Panc1 (cell line): ENCODE results near the gene BLCAP. TPM values are rescaled to one million over a fixed set of nuclear protein-coding genes. Genes with fewer than 3 reads are reported as not detected.
"Not testable (repeated sequence)": the region's sequence is repeated elsewhere in the genome, so short reads cannot be mapped to it uniquely, and the experiment has no call there.

Experiments
- ATAC-seq: fragments of 200-7000 bp; cut with Tn5 transposase; 2 replicates; pipeline ENCODE4 v1.9.1; 2020; ENCODE audit warnings: mild to moderate bottlenecking, moderate library complexity
- BruUV-seq: library from RNA; stranded (reverse); fragments of 400-500 nt; replicated peaks from 2 replicates; lab custom pipeline; 2021; lab: Mats Ljungman, UMichigan
- CTCF ChIA-PET: fragments of 300-600 bp; sonication (Branson Sonifier 250); formaldehyde crosslinking; loops from one replicate; lab custom pipeline; 2022; ENCODE audit warnings: antibody characterized with exemption; lab: Charles Lee
- POLR2A ChIA-PET: fragments of 300-600 bp; sonication (Branson Sonifier 250); formaldehyde crosslinking; loops from one replicate; lab custom pipeline; 2022; ENCODE audit warnings: antibody characterized with exemption; lab: Charles Lee
- DNase-seq: peaks from one replicate; pipeline ENCODE4 v3.0.0-alpha.2; 2010; ENCODE audit warnings: low read depth, low spot score
- H3K27ac ChIP-seq: 2 replicates; pipeline ENCODE4 v1.5.1; 2011; ENCODE audit warnings: mild to moderate bottlenecking, low read length, inconsistent platforms
- H3K27me3 ChIP-seq: fragments of 200-500 bp; sonication (Bioruptor generic); 2 replicates; pipeline ENCODE4 v1.6.0; 2014; ENCODE audit warnings: low read length, inconsistent platforms; ENCODE audit not compliant: control insufficient read depth, insufficient read depth
- H3K36me3 ChIP-seq: fragments of 200-500 bp; sonication (Bioruptor generic); 2 replicates; pipeline ENCODE4 v1.5.1; 2014; ENCODE audit warnings: inconsistent platforms, mild to moderate bottlenecking, low read length, moderate library complexity; ENCODE audit not compliant: control insufficient read depth, insufficient read depth
- H3K4me1 ChIP-seq: 2 replicates; pipeline ENCODE4 v1.5.1; 2011; ENCODE audit warnings: inconsistent platforms, mild to moderate bottlenecking, low read length, moderate library complexity; ENCODE audit not compliant: control insufficient read depth, insufficient read depth
- H3K4me3 ChIP-seq, 2 experiments: 2 replicates each; pipeline ENCODE4 v1.5.1; 2011 to 2012; ENCODE audit warnings: low read depth in 2 of 2, low read length in 2 of 2, mild to moderate bottlenecking in 2 of 2, inconsistent platforms in 1 of 2, moderate library complexity in 1 of 2
- H3K9me3 ChIP-seq: fragments of 200-500 bp; sonication (Bioruptor generic); 2 replicates; pipeline ENCODE4 v1.5.1; 2014; ENCODE audit warnings: low read depth, mild to moderate bottlenecking, inconsistent platforms, low read length, moderate library complexity; ENCODE audit not compliant: control insufficient read depth, insufficient read depth
- POLR2AphosphoS5 ChIP-seq: IDR thresholded peaks from 2 replicates; pipeline ENCODE4 v1.6.1; 2012; ENCODE audit warnings: mild to moderate bottlenecking, low read depth, low read length, moderate library complexity
- SIN3A ChIP-seq: IDR thresholded peaks from 2 replicates; pipeline ENCODE4 v1.6.1; 2012; ENCODE audit warnings: low read depth, mild to moderate bottlenecking, low read length, moderate library complexity, borderline replicate concordance; ENCODE audit not compliant: insufficient read depth
- TCF7L2 ChIP-seq: IDR thresholded peaks from 2 replicates; pipeline ENCODE4 v1.6.1; 2011; ENCODE audit warnings: mild to moderate bottlenecking, low read depth, low read length, inconsistent platforms
- in situ Hi-C: cut with HindIII; loops from 2 replicates; pipeline ENCODE4 v1.10.0; 2016; ENCODE audit warnings: low sequenced_read_pairs, low pct_unique_long_range_greater_than_20kb
- intact Hi-C: fragments of 100-400 bp; cut with micrococcal nuclease; formaldehyde crosslinking; loops from one replicate; pipeline ENCODE4 v1.10.0; 2022; ENCODE audit not compliant: unreplicated experiment
- total RNA-seq: library from RNA; stranded (reverse); gene quantifications from one replicate; pipeline ENCODE4 v1.2.1, GENCODE V29; 2021; ENCODE audit not compliant: unreplicated experiment
- TF ChIP-seq, protein P1 (sequence below), 2 experiments: IDR thresholded peaks; 2 replicates each; pipeline ENCODE4 v1.6.1; 2011 to 2012; ENCODE audit warnings: low read depth in 2 of 2, control low read depth in 1 of 2, low read length in 1 of 2, mild to moderate bottlenecking in 1 of 2, moderate library complexity in 1 of 2; ENCODE audit not compliant: insufficient read depth in 1 of 2
- TF ChIP-seq, protein P2 (sequence below): fragments of 450-650 bp; IDR thresholded peaks from 2 replicates; pipeline ENCODE4 v1.5.1; 2017; ENCODE audit warnings: mild to moderate bottlenecking

The BLCAP gene
- total RNA-seq, 1 experiment from 2014 or later, result 50.1 TPM

DNA sequence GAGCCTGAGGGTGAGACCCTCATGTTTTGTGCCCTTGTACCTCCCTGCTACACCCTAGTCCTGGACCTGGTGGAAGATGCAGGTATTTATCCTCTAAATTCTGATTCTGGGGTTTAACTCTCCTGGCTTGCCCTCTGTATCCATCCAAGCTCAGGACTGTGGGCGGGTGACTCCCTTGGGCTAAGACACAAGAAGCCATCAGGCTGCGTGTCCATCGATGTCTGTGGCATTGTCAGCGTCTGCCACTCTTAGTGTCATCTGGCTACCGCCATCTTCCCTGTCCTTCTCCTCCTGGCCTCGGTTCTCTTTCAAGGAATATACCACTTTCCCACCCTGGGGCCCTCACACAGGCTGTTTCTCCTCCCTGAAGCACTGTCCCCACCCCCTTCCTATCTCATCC, 28.9 kb upstream of the BLCAP start:
- Histone ChIP-seq H3K4me1 (no peaks in the 10 kb centered on the region), H3K27me3 (no peaks in the 10 kb centered on the region), H3K36me3 (no peaks in the 10 kb centered on the region), H3K9me3 (no peaks in the 10 kb centered on the region), H3K27ac (no peak overlapping the region), H3K4me3 (no peak overlapping the region)
- no TSS peak for BruUV-seq
- in situ Hi-C loops, result no loop called here
- intact Hi-C loops, result no loop called here
- POLR2A ChIA-PET, result no interaction called here
- no peak for ATAC-seq
- TF ChIP-seq TCF7L2 (no peak), POLR2AphosphoS5 (no peak), SIN3A (no peak)
- TF ChIP-seq, protein P1, sequence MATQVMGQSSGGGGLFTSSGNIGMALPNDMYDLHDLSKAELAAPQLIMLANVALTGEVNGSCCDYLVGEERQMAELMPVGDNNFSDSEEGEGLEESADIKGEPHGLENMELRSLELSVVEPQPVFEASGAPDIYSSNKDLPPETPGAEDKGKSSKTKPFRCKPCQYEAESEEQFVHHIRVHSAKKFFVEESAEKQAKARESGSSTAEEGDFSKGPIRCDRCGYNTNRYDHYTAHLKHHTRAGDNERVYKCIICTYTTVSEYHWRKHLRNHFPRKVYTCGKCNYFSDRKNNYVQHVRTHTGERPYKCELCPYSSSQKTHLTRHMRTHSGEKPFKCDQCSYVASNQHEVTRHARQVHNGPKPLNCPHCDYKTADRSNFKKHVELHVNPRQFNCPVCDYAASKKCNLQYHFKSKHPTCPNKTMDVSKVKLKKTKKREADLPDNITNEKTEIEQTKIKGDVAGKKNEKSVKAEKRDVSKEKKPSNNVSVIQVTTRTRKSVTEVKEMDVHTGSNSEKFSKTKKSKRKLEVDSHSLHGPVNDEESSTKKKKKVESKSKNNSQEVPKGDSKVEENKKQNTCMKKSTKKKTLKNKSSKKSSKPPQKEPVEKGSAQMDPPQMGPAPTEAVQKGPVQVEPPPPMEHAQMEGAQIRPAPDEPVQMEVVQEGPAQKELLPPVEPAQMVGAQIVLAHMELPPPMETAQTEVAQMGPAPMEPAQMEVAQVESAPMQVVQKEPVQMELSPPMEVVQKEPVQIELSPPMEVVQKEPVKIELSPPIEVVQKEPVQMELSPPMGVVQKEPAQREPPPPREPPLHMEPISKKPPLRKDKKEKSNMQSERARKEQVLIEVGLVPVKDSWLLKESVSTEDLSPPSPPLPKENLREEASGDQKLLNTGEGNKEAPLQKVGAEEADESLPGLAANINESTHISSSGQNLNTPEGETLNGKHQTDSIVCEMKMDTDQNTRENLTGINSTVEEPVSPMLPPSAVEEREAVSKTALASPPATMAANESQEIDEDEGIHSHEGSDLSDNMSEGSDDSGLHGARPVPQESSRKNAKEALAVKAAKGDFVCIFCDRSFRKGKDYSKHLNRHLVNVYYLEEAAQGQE (IDR thresholded peaks at IDR 0.05; ENCODE audit: insufficient read depth in 1 of 2, low read depth in 2 of 2, low read length in 1 of 2), result no peak
- TF ChIP-seq, protein P2, sequence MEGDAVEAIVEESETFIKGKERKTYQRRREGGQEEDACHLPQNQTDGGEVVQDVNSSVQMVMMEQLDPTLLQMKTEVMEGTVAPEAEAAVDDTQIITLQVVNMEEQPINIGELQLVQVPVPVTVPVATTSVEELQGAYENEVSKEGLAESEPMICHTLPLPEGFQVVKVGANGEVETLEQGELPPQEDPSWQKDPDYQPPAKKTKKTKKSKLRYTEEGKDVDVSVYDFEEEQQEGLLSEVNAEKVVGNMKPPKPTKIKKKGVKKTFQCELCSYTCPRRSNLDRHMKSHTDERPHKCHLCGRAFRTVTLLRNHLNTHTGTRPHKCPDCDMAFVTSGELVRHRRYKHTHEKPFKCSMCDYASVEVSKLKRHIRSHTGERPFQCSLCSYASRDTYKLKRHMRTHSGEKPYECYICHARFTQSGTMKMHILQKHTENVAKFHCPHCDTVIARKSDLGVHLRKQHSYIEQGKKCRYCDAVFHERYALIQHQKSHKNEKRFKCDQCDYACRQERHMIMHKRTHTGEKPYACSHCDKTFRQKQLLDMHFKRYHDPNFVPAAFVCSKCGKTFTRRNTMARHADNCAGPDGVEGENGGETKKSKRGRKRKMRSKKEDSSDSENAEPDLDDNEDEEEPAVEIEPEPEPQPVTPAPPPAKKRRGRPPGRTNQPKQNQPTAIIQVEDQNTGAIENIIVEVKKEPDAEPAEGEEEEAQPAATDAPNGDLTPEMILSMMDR, result no peak
- no peak for DNase-seq
- CTCF ChIA-PET, result no interaction called here

DNA sequence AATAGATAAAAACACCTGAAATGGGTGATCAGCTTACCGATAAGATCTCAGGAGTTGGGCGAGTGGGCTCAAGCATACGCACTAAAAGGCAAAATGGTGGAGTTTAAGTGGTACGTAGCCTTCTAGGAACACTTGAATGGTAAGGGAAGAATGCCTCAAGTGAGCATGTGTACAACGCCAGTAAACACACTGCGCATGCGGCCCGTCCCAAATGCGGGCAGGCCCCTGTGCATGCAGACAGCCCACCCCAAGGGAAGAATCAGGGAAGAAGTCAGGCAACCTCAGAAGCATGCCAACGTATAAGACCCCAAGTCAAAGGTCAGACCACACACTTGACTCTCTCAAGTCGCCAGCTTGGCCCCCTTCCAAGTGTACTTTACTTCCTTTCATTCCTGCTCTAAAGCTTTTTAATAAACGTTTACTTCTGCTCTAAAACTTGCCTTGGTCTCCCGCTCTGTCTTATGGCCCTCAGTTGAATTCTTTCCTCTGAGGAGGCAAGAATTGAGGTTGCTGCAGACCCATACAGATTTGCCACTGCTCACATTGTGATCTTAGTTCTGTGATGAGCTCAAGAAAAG, 27.1 kb upstream of the BLCAP start:
- in situ Hi-C loops, BruUV-seq, POLR2A ChIA-PET: not testable (repeated sequence)

DNA sequence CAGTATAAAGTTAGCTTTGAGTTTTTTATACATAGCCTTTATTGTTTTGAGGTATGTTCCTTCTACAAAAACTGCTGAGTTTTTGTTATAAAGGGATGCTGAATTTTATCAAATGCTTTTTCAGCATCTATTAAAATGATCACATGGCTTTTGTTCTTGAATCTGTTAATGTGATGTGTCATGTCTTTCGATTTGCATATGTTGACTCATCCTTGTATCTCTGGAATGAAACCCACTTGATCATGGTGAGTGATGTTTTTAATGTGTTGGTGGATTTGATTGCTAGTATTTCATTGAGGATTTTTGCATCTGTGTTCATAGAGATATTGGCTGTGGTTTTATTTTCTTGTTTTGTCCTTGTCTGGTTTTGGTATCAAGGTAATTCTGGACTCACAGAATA, 24.7 kb upstream of the BLCAP start:
- in situ Hi-C loops, result no loop called here
- no peak for ATAC-seq
- TF ChIP-seq SIN3A (no peak), TCF7L2 (no peak), POLR2AphosphoS5 (no peak)
- TF ChIP-seq, protein P1 (IDR thresholded peaks at IDR 0.05; ENCODE audit: insufficient read depth in 1 of 2, low read depth in 2 of 2, low read length in 1 of 2), result no peak
- TF ChIP-seq, protein P2, result no peak
- H3K27ac ChIP-seq, result no peak overlapping the region
- intact Hi-C loops, result no loop called here
- H3K4me3 ChIP-seq, result no peak overlapping the region
- H3K4me1 ChIP-seq, result no peaks in the 10 kb centered on the region
- no peak for DNase-seq
- POLR2A ChIA-PET, result no interaction called here
- no TSS peak for BruUV-seq
- no peaks in the 10 kb centered on the region for H3K27me3 ChIP-seq
- no peaks in the 10 kb centered on the region for H3K36me3 ChIP-seq
- no peaks in the 10 kb centered on the region for H3K9me3 ChIP-seq
- CTCF ChIA-PET, result interaction anchor here (0.7 kb wide), 1 partner anchor 440 kb away, joined by 3 read pairs; no protein-coding TSS in a partner anchor

More for the DNA sequence above, 27.1 kb upstream of the BLCAP start:
- H3K9me3 ChIP-seq, ATAC-seq, intact Hi-C loops, H3K4me1 ChIP-seq, DNase-seq, H3K4me3 ChIP-seq, H3K27ac ChIP-seq, CTCF ChIA-PET, H3K36me3 ChIP-seq, H3K27me3 ChIP-seq: not testable (repeated sequence)
